Cardiac muscle cell (in vitro differentiated cells and primary cell): ENCODE data around the gene AADAT. TPM values are rescaled to one million over a fixed set of nuclear protein-coding genes. Genes with fewer than 3 reads are reported as not detected.

Source experiments
- DNase-seq, 2 donors: peaks; one replicate each; pipeline versions ENCODE4 v3.0.0 to v3.0.0-alpha.2; 2010 to 2017; ENCODE audit warnings: low read depth in 1 of 2, low spot score in 1 of 2
- H3K27ac ChIP-seq: fragments of 200-600 bp; sonication (generic); 2 replicates; pipeline ENCODE4 v1.5.1; 2016
- H3K27me3 ChIP-seq: fragments of 200-600 bp; sonication (generic); 2 replicates; pipeline ENCODE4 v1.6.0; 2016; ENCODE audit warnings: control low read depth
- H3K36me3 ChIP-seq: fragments of 200-600 bp; sonication (generic); 2 replicates; pipeline ENCODE4 v1.5.1; 2016; ENCODE audit warnings: control low read depth
- H3K4me1 ChIP-seq: fragments of 200-600 bp; sonication (generic); 2 replicates; pipeline ENCODE4 v1.8.1; 2017; ENCODE audit warnings: low read depth, mild to moderate bottlenecking, mixed run types
- H3K4me3 ChIP-seq: fragments of 200-600 bp; sonication (generic); 2 replicates; pipeline ENCODE4 v1.5.1; 2016; ENCODE audit warnings: mild to moderate bottlenecking
- H3K9me3 ChIP-seq: fragments of 200-600 bp; sonication (generic); 2 replicates; pipeline ENCODE4 v1.5.1; 2017; ENCODE audit warnings: low read depth, mild to moderate bottlenecking, control low read depth
- polyA plus RNA-seq: library from polyadenylated mRNA; unstranded; fragments of >200 nt; fragmentation: Nextera tagmentation; extraction: Ambion mirVana; gene quantifications from 2 replicates; pipeline ENCODE4 v1.2.1, GENCODE V29; 2016
- total RNA-seq: library from RNA; depleted of rRNA; stranded (reverse); fragments of >200 nt; gene quantifications from 2 replicates; pipeline ENCODE4 v1.2.3, GENCODE V29; 2016
- TF ChIP-seq, protein P1 (sequence below): IDR thresholded peaks from 2 replicates; pipeline ENCODE4 v1.5.1; 2012; ENCODE audit warnings: low read depth, mild to moderate bottlenecking, low read length

The AADAT gene
- total RNA-seq = 8.9 and 10.2 TPM in 2 replicates
- polyA plus RNA-seq = 17.4 and 19.6 TPM in 2 replicates

DNA sequence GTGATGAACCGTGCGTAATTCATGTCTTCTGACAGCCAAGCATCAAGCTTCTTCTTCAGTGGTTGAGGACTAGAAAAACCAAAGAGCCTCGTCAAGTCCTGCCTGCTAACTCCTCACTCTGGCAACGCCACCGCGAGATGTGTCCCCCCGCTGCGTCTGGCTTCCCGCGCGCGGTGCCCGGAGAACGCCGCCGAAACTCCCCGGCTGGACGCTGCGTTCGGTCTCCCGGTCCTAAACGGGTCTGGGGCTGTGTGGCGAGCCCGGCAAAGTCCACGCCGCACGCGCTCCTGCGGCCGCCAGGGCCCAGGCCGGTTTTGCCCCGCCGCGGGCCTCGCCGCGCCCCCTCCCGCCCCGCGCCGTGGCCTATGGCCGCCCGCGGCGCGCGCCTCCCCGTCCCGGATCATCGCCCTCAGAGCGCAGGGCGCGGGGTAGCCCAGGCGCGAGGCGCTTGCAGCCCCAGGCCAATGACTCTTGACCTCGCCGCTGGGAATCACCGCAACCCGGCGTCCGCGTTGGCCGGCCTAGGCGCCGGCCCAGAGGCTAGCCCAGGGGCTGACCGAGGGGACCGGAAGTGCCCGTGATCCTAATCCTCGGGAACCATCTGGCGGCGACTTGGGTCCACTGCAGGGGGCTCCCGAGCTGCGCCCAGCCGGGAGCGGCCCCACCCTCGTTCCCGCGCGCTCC, at the start of gene AADAT:
TSS of gene AADAT (minus strand) at position 289 of the 684 bp plus-strand sequence. CDS start at position 23, 266 bp downstream.
- peaks cover 15% of the 10 kb centered on the region for H3K36me3 ChIP-seq
- peak within 1 kb of the TSS; percentile 50 for H3K4me3 ChIP-seq
- no peaks in the 10 kb centered on the region for H3K4me1 ChIP-seq
- peak; percentile 82 to 93 for DNase-seq
- TF ChIP-seq, protein P1, sequence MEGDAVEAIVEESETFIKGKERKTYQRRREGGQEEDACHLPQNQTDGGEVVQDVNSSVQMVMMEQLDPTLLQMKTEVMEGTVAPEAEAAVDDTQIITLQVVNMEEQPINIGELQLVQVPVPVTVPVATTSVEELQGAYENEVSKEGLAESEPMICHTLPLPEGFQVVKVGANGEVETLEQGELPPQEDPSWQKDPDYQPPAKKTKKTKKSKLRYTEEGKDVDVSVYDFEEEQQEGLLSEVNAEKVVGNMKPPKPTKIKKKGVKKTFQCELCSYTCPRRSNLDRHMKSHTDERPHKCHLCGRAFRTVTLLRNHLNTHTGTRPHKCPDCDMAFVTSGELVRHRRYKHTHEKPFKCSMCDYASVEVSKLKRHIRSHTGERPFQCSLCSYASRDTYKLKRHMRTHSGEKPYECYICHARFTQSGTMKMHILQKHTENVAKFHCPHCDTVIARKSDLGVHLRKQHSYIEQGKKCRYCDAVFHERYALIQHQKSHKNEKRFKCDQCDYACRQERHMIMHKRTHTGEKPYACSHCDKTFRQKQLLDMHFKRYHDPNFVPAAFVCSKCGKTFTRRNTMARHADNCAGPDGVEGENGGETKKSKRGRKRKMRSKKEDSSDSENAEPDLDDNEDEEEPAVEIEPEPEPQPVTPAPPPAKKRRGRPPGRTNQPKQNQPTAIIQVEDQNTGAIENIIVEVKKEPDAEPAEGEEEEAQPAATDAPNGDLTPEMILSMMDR = peak; percentile 76
- H3K27ac ChIP-seq = no peak within 1 kb of the TSS
- H3K9me3 ChIP-seq = no peaks in the 10 kb centered on the region
- H3K27me3 ChIP-seq = no peaks in the 10 kb centered on the region

GRCh38 chr4:170138580-170139194, 48.9 kb upstream of the AADAT start:
- no peak overlapping the region for H3K4me3 ChIP-seq
- H3K9me3 ChIP-seq = no peaks in the 10 kb centered on the region
- H3K4me1 ChIP-seq = no peaks in the 10 kb centered on the region
- peak; percentile 82 to 86 for DNase-seq
- no peaks in the 10 kb centered on the region for H3K36me3 ChIP-seq
- TF ChIP-seq, protein P1 = peak; percentile 81
- H3K27ac ChIP-seq = no peak overlapping the region
- H3K27me3 ChIP-seq = no peaks in the 10 kb centered on the region

GRCh38 chr4:170137927-170138326, 48.2 kb upstream of the AADAT start:
- H3K27me3 ChIP-seq = no peaks in the 10 kb centered on the region

GRCh38 chr4:170137466-170137865, 47.7 kb upstream of the AADAT start:
- TF ChIP-seq, protein P1 = no peak
- Histone ChIP-seq H3K27me3 (no peaks in the 10 kb centered on the region), H3K4me1 (no peaks in the 10 kb centered on the region), H3K4me3 (no peak overlapping the region), H3K36me3 (no peaks in the 10 kb centered on the region), H3K9me3 (no peaks in the 10 kb centered on the region), H3K27ac (no peak overlapping the region)
- peak in 1 of 2 donors; percentile 1 for DNase-seq

More at GRCh38 chr4:170137927-170138326, 48.2 kb upstream of the AADAT start:
- TF ChIP-seq, protein P1 = no peak
- DNase-seq = no peak
- no peaks in the 10 kb centered on the region for H3K9me3 ChIP-seq
- no peak overlapping the region for H3K4me3 ChIP-seq
- no peak overlapping the region for H3K27ac ChIP-seq
- no peaks in the 10 kb centered on the region for H3K4me1 ChIP-seq
- no peaks in the 10 kb centered on the region for H3K36me3 ChIP-seq

- Histone ChIP-seq H3K4me1 (no peaks in the 10 kb centered on the region), H3K9me3 (no peaks in the 10 kb centered on the region), H3K27me3 (no peaks in the 10 kb centered on the region), H3K4me3 (no peak overlapping the region), H3K36me3 (no peaks in the 10 kb centered on the region), H3K27ac (no peak overlapping the region)
- DNase-seq = no peak
- TF ChIP-seq, protein P1 = no peak
Measured at GRCh38 chr4:170134821-170135220, 45.1 kb upstream of the AADAT start.
